A673 (cell line): ENCODE results near the gene CYBA.

Experiments used
- CTCF ChIP-seq: fragments of 300-800, 200-600 bp; sonication (generic); conservative IDR thresholded peaks from 2 replicates; pipeline ENCODE4 v1.5.1; 2017; ENCODE audit warnings: low read depth, mild to moderate bottlenecking, antibody characterized with exemption, low read length, moderate library complexity, mixed read lengths
- EZH2 ChIP-seq: fragments of 200-600 bp; sonication (generic); IDR thresholded peaks from 2 replicates; pipeline ENCODE4 v1.6.1; 2017; ENCODE audit warnings: borderline replicate concordance, low read depth, mild to moderate bottlenecking, mixed read lengths, antibody characterized with exemption, low read length; ENCODE audit not compliant: poor library complexity, severe bottlenecking

- TF ChIP-seq CTCF (no peak), EZH2 (no peak)
Observed at GRCh38 chr16:88630433-88630832, 20.4 kb downstream of the CYBA start.
